Activated naive CD8-positive, alpha-beta T cell treated with anti-CD3 and anti-CD28 coated beads, Interleukin-2, amount 50 U/mL, for 24 hours (primary cell): ENCODE results near the gene KRI1.
"Not testable (repeated sequence)": the region's sequence is repeated elsewhere in the genome, so short reads cannot be mapped to it uniquely, and the experiment has no call there.

Source experiments
- ATAC-seq: fragments of 150-1000 bp; cut with Tn5 transposase; one replicate; pipeline ENCODE4 v1.10.0; 2021
- DNase-seq: peaks from one replicate; pipeline ENCODE4 v3.0.0; 2021
- H3K27ac Mint-ChIP-seq: one replicate; pipeline ENCODE4 v1.8.0; 2021; ENCODE audit warnings: mild to moderate bottlenecking, mixed read lengths
- H3K27me3 Mint-ChIP-seq: one replicate; pipeline ENCODE4 v1.8.0; 2021; ENCODE audit warnings: mixed read lengths
- H3K36me3 Mint-ChIP-seq: one replicate; pipeline ENCODE4 v1.8.0; 2021; ENCODE audit warnings: low read depth, mixed read lengths
- H3K4me1 Mint-ChIP-seq: one replicate; pipeline ENCODE4 v1.8.0; 2021; ENCODE audit warnings: mixed read lengths
- H3K4me3 Mint-ChIP-seq: one replicate; pipeline ENCODE4 v1.8.0; 2021; ENCODE audit warnings: mild to moderate bottlenecking, moderate library complexity, mixed read lengths
- H3K9me3 Mint-ChIP-seq: one replicate; pipeline ENCODE4 v1.8.0; 2021; ENCODE audit warnings: mixed read lengths

Gene KRI1

DNA sequence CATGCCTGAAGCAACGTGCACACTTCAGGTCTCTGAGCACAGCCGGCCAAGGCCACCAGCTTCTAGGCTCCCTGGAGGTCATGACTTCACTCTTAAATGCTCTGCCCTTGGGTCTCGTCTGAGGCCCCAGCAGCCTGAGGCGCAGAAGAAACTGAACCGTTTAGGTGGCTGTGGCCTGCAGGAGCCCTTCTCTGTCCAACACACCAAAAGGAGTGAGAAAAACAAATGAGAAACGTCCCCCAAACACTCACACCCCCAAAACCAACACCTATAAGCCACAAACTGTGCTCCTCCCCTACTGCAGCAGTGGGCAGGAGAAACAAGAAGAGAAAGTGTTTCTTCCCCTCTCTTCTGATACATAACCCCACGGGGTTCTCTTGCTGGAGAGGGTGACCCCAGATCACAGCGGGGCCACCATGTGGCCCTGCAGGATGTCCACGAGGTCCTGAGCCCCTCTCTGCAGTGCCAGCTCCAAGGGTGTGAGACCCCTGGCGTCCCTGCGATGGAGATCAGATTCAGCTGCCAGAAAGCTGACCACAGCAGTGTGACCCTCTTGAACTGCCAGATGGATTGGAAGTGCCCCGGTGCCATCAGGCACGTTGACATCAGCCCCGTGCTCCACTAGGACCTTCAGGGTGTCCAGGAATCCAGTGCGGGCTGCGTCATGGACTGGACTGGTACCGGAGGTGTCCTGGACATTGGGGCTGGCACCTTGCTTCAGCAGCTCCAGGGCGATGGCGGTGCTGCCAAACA is 1.0 kb upstream of the KRI1 start:
- Mint-ChIP-seq H3K4me3 (peak overlapping the region; percentile 98), H3K9me3 (no peaks in the 10 kb centered on the region), H3K4me1 (peaks cover 46% of the 10 kb centered on the region), H3K36me3 (peaks cover 26% of the 10 kb centered on the region), H3K27me3 (no peaks in the 10 kb centered on the region), H3K27ac (peak overlapping the region; percentile 100)
- ATAC-seq (peak; percentile 20), DNase-seq (peak; percentile 66)

DNA sequence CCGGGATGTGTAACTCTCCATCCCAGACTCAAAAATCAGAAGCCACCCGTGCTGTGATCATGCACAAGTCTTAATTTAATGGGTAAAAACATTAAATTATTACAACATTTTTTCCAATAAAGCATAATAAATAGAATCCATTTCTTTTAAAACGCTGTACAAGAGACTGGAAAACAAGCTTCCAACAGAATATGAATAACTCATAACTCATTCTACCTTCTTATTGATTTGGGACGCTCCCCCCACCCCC is 523 bp upstream of the KRI1 start:
- Mint-ChIP-seq H3K4me3 (peak overlapping the region; percentile 98), H3K36me3 (peaks cover 31% of the 10 kb centered on the region), H3K9me3 (no peaks in the 10 kb centered on the region), H3K27ac (peak overlapping the region; percentile 100), H3K27me3 (no peaks in the 10 kb centered on the region), H3K4me1 (peaks cover 46% of the 10 kb centered on the region)
- DNase-seq (no peak), ATAC-seq (no peak)

DNA sequence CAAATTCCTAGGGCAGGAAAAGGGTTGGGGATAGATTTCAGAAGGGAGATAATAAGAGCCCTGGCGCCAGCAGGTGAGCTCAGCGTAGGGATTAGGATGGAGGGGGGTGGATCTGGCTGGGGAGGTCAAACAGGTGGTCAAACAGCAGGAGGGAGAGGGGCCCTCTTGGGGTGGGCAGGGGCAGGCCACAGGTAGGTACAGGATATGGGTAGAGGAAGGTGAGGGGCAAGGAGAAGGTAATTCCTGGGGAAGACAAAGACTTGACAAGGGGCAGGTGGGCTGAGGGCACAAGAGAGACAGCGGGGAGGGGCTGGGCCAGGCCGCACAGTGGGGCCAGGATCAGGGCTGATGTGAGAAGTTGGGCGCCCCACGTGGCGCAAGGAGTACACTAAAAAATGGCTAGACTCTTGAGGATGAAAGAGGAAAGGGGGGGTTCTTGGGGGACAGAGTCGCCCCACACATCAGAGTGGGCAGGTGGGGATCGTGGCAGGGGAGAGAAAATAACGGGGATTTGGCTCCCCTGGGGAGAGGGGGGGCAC is 713 bp downstream of the KRI1 start:
- H3K9me3 Mint-ChIP-seq, result no peaks in the 10 kb centered on the region
- H3K4me1 Mint-ChIP-seq, result peaks cover 42% of the 10 kb centered on the region
- peak overlapping the region; percentile 98 for H3K4me3 Mint-ChIP-seq
- DNase-seq (peak; percentile 69), ATAC-seq (no peak)
- no peaks in the 10 kb centered on the region for H3K27me3 Mint-ChIP-seq
- peaks cover 39% of the 10 kb centered on the region for H3K36me3 Mint-ChIP-seq
- peak overlapping the region; percentile 100 for H3K27ac Mint-ChIP-seq

- Mint-ChIP-seq H3K36me3 (peaks cover 52% of the 10 kb centered on the region), H3K27me3 (no peaks in the 10 kb centered on the region), H3K9me3 (no peaks in the 10 kb centered on the region), H3K4me3 (no peak overlapping the region), H3K4me1 (peaks cover 31% of the 10 kb centered on the region), H3K27ac (no peak overlapping the region)
- DNase-seq, result no peak
- ATAC-seq, result no peak
Observed at GRCh38 chr19:10562609-10563008, 3.2 kb downstream of the KRI1 start.

GRCh38 chr19:10560154-10560553 is 5.7 kb downstream of the KRI1 start:
- DNase-seq (no peak), ATAC-seq (no peak)
- Mint-ChIP-seq H3K36me3 (peaks cover 49% of the 10 kb centered on the region), H3K27me3 (no peaks in the 10 kb centered on the region), H3K4me3 (no peak overlapping the region), H3K27ac (no peak overlapping the region), H3K4me1 (peaks cover 23% of the 10 kb centered on the region), H3K9me3 (no peaks in the 10 kb centered on the region)

DNA sequence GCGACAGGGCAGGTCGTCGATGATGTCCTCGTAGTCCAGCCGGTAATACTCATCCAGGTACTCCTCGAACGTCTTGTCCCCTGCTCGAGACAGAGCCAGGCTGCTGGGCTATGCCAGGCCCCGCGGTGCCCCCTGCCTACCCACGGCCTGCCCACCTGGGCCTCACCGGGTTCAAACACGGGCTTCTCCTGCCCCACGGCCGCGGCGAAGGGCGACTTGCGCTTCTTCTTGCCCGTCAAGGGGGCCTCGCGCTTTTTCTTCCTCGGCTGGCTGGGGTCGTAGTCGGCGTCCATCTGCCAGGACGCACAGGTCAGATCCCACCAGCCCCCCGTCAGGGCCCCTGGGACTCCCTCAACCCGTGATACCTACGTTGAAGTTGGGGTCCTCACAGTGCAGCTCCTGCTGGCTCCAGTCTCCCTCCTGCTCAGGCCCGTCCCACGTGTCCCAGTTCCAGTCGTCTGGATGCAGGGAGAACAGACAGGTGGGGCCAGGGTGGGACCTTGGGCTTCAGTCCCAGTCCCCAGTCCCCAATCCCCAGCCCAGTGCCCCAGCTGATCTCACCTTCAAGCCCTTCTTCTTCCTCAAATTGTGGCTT is 8.1 kb downstream of the KRI1 start:
- H3K27ac Mint-ChIP-seq, result peak overlapping the region; percentile 49
- ATAC-seq (no peak), DNase-seq (no peak)
- no peaks in the 10 kb centered on the region for H3K27me3 Mint-ChIP-seq
- H3K36me3 Mint-ChIP-seq, result peaks cover 59% of the 10 kb centered on the region
- no peak overlapping the region for H3K4me3 Mint-ChIP-seq
- no peaks in the 10 kb centered on the region for H3K9me3 Mint-ChIP-seq
- H3K4me1 Mint-ChIP-seq, result peaks cover 39% of the 10 kb centered on the region

DNA sequence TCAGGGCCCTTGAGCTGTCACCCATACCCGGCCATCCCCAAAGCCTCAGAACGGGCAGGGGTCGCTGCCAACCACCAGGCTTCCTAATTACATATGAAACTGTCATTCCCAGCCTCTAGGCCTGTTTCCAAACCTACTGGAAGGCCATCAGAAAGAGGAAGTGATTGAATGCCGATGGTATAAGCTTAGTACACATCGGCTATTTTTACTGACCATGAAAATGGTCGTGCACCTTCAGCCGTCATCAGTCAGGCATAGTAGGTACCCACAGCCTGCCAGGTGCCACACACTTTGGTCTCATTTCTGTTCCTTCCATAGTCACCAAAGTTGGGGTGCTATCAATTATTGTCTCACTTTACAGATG is 10.2 kb downstream of the KRI1 start:
- ATAC-seq (no peak), DNase-seq (no peak)
- Mint-ChIP-seq H3K27me3 (no peaks in the 10 kb centered on the region), H3K4me3 (no peak overlapping the region), H3K4me1 (peaks cover 51% of the 10 kb centered on the region), H3K36me3 (peaks cover 56% of the 10 kb centered on the region), H3K27ac (no peak overlapping the region), H3K9me3 (no peaks in the 10 kb centered on the region)

GRCh38 chr19:10554760-10555609 is 10.8 kb downstream of the KRI1 start:
- Mint-ChIP-seq H3K27ac (peak overlapping the region; percentile 88), H3K4me1 (peaks cover 57% of the 10 kb centered on the region), H3K9me3 (no peaks in the 10 kb centered on the region), H3K36me3 (peaks cover 57% of the 10 kb centered on the region), H3K27me3 (no peaks in the 10 kb centered on the region), H3K4me3 (no peak overlapping the region)
- no peak for ATAC-seq
- DNase-seq, result peak; percentile 36

- ATAC-seq (peak; percentile 81), DNase-seq (peak; percentile 67)
- Mint-ChIP-seq H3K4me1 (peaks cover 57% of the 10 kb centered on the region), H3K9me3 (no peaks in the 10 kb centered on the region), H3K36me3 (peaks cover 52% of the 10 kb centered on the region), H3K27ac (peak overlapping the region; percentile 88), H3K27me3 (no peaks in the 10 kb centered on the region), H3K4me3 (peak overlapping the region; percentile 49)
Observed at GRCh38 chr19:10553943-10554381, 11.8 kb downstream of the KRI1 start.

DNA sequence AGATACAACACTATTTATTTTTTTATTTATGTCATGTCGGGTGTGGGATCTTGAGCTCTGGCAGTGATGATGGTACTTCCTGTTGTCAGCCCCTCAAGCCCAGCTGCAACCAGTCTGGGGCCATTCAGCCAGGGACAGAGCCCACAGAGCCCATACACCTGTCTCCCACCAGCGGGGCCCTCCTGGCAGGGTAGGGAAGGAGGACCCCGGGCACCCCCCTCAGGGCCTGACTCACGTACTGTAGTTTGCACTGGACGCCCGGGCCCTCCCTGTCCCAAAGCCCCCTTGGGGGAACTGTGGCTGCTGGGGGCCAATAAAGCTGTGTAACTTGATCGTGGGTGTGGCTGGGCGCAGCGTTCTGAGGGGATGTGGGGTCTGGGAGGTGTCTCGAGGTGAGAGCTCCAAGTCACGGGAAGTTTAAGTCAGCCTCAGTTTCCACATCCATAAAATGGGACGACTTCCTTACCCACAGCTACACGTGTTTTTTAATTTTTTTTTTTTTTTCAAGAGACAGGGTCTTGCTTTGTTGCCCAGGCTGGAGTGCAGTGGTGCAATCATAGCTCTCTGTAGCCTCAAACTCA is 12.6 kb downstream of the KRI1 start:
- peaks cover 53% of the 10 kb centered on the region for H3K36me3 Mint-ChIP-seq
- ATAC-seq (no peak), DNase-seq (peak; percentile 12)

GRCh38 chr19:10552510-10553053 is 13.2 kb downstream of the KRI1 start:
- Mint-ChIP-seq H3K4me1 (peaks cover 54% of the 10 kb centered on the region), H3K36me3 (peaks cover 49% of the 10 kb centered on the region), H3K9me3 (no peaks in the 10 kb centered on the region), H3K27ac (peak overlapping the region; percentile 88), H3K27me3 (no peaks in the 10 kb centered on the region), H3K4me3 (no peak overlapping the region)
- DNase-seq (peak; percentile 52), ATAC-seq (peak; percentile 57)

More for the DNA sequence above, 12.6 kb downstream of the KRI1 start:
- H3K9me3 Mint-ChIP-seq, result no peaks in the 10 kb centered on the region
- peak overlapping the region; percentile 88 for H3K27ac Mint-ChIP-seq
- no peaks in the 10 kb centered on the region for H3K27me3 Mint-ChIP-seq
- H3K4me1 Mint-ChIP-seq, result peaks cover 57% of the 10 kb centered on the region
- H3K4me3 Mint-ChIP-seq, result peak overlapping the region; percentile 49

GRCh38 chr19:10551698-10552301 is 14.0 kb downstream of the KRI1 start:
- Mint-ChIP-seq H3K4me3 (no peak overlapping the region), H3K9me3 (no peaks in the 10 kb centered on the region), H3K27me3 (no peaks in the 10 kb centered on the region), H3K4me1 (peaks cover 52% of the 10 kb centered on the region), H3K27ac (peak overlapping the region; percentile 35), H3K36me3 (peaks cover 51% of the 10 kb centered on the region)
- peak; percentile 52 for DNase-seq
- no peak for ATAC-seq

GRCh38 chr19:10551006-10551405 is 14.8 kb downstream of the KRI1 start:
- ATAC-seq, H3K4me3 Mint-ChIP-seq, H3K27ac Mint-ChIP-seq, DNase-seq, H3K27me3 Mint-ChIP-seq, H3K9me3 Mint-ChIP-seq: not testable (repeated sequence)
- Mint-ChIP-seq H3K4me1 (peaks cover 51% of the 10 kb centered on the region), H3K36me3 (peaks cover 47% of the 10 kb centered on the region)

GRCh38 chr19:10550336-10550735 is 15.5 kb downstream of the KRI1 start:
- DNase-seq (no peak), ATAC-seq (no peak)
- no peaks in the 10 kb centered on the region for H3K9me3 Mint-ChIP-seq
- no peak overlapping the region for H3K27ac Mint-ChIP-seq
- H3K4me1 Mint-ChIP-seq, result peaks cover 45% of the 10 kb centered on the region
- peaks cover 44% of the 10 kb centered on the region for H3K36me3 Mint-ChIP-seq
- no peaks in the 10 kb centered on the region for H3K27me3 Mint-ChIP-seq
- no peak overlapping the region for H3K4me3 Mint-ChIP-seq
